Measurements from ENCODE around the gene CKS2. TPM values are rescaled to one million over a fixed set of nuclear protein-coding genes. Genes with fewer than 3 reads are reported as not detected.
"Not testable (repeated sequence)": the region's sequence is repeated elsewhere in the genome, so short reads cannot be mapped to it uniquely, and the experiment has no call there.

CKS2 gene
- total RNA-seq, 3 donors from 2014 or later: 18.2 to 32.4 (median 21.7) TPM

- Histone ChIP-seq H3K36me3 (no peaks in the 10 kb centered on the region), H3K27me3 (no peaks in the 10 kb centered on the region), H3K4me3 (no peak overlapping the region), H3K4me1 (no peaks in the 10 kb centered on the region), H3K9me3 (peaks cover 6 to 13% of the 10 kb centered on the region in 2 donors), H3K27ac (no peak overlapping the region)
- TF ChIP-seq POLR2AphosphoS5 (IDR thresholded peaks at IDR 0.05): no peak
- no peak for TF ChIP-seq POLR2A (IDR thresholded peaks at IDR 0.05)
- TF ChIP-seq CTCF (IDR thresholded peaks at IDR 0.05): no peak
- intact Hi-C loops (cut with DNase I; ENCODE audit: low total_unique reads): no loop called here
- DNase-seq (ENCODE audit: low spot score in 2 of 2): no peak
These were observed 33.5 kb upstream of the CKS2 start for GRCh38 chr9:89277454-89277853.

- no peaks in the 10 kb centered on the region for H3K27me3 ChIP-seq
- H3K4me1 ChIP-seq: no peaks in the 10 kb centered on the region
- H3K9me3 ChIP-seq: peaks cover 6 to 11% of the 10 kb centered on the region in 2 donors
- no peak for DNase-seq (ENCODE audit: low spot score in 2 of 2)
- H3K27ac ChIP-seq: no peak overlapping the region
- H3K4me3 ChIP-seq: no peak overlapping the region
- TF ChIP-seq POLR2AphosphoS5 (IDR thresholded peaks at IDR 0.05) (no peak), CTCF (IDR thresholded peaks at IDR 0.05) (no peak), POLR2A (IDR thresholded peaks at IDR 0.05) (no peak)
- H3K36me3 ChIP-seq: no peaks in the 10 kb centered on the region
- intact Hi-C loops (cut with DNase I; ENCODE audit: low total_unique reads): no loop called here
These were observed 32.4 kb upstream of the CKS2 start for GRCh38 chr9:89278551-89278950.

GRCh38 chr9:89278997-89279739, 31.8 kb upstream of the CKS2 start:
- no peak for DNase-seq (ENCODE audit: low spot score in 2 of 2)
- H3K4me1 ChIP-seq: no peaks in the 10 kb centered on the region
- no peak overlapping the region for H3K27ac ChIP-seq
- peaks cover 3 to 5% of the 10 kb centered on the region in 2 donors for H3K9me3 ChIP-seq
- TF ChIP-seq POLR2A (IDR thresholded peaks at IDR 0.05) (no peak), CTCF (IDR thresholded peaks at IDR 0.05) (peak; percentile 51 to 76 (median 57))
- no peaks in the 10 kb centered on the region for H3K27me3 ChIP-seq
- H3K36me3 ChIP-seq: no peaks in the 10 kb centered on the region
- no peak overlapping the region for H3K4me3 ChIP-seq
- intact Hi-C loops (cut with DNase I; ENCODE audit: low total_unique reads): no loop called here

- no peak overlapping the region for H3K27ac ChIP-seq
- H3K4me1 ChIP-seq: no peaks in the 10 kb centered on the region
- intact Hi-C loops (cut with DNase I; ENCODE audit: low total_unique reads): no loop called here
- no peaks in the 10 kb centered on the region for H3K27me3 ChIP-seq
- DNase-seq (ENCODE audit: low spot score in 2 of 2): no peak
- no peaks in the 10 kb centered on the region for H3K36me3 ChIP-seq
- H3K4me3 ChIP-seq: no peak overlapping the region
- no peaks in the 10 kb centered on the region for H3K9me3 ChIP-seq
- TF ChIP-seq POLR2A (IDR thresholded peaks at IDR 0.05) (no peak), POLR2AphosphoS5 (IDR thresholded peaks at IDR 0.05) (no peak), CTCF (IDR thresholded peaks at IDR 0.05) (no peak)
These were observed 29.9 kb upstream of the CKS2 start for GRCh38 chr9:89281106-89281505.

- H3K27me3 ChIP-seq; H3K9me3 ChIP-seq; intact Hi-C loops (cut with DNase I; ENCODE audit: low total_unique reads); H3K4me1 ChIP-seq; DNase-seq (ENCODE audit: low spot score in 2 of 2); H3K36me3 ChIP-seq; H3K27ac ChIP-seq: not testable (repeated sequence)
- H3K4me3 ChIP-seq: peak overlapping the region; percentile 17 to 62 (median 47)
These were observed 28.6 kb upstream of the CKS2 start for GRCh38 chr9:89282248-89282968.
